ENCODE results near the gene PIGL. TPM values are rescaled to one million over a fixed set of nuclear protein-coding genes. Genes with fewer than 3 reads are reported as not detected.

Gene PIGL
- total RNA-seq, 1 donor: 23.3 TPM

GRCh38 chr17:16247586-16247984 is 30.6 kb downstream of the PIGL start:
- H3K4me3 ChIP-seq (ENCODE audit: low read depth, low read length): no peak overlapping the region
- no peak for DNase-seq (ENCODE audit: low read depth)
- no peak for TF ChIP-seq CTCF (IDR thresholded peaks at IDR 0.05; ENCODE audit: insufficient read depth, low read length)

- TF ChIP-seq CTCF (IDR thresholded peaks at IDR 0.05; ENCODE audit: insufficient read depth, low read length): no peak
- peak; percentile 57 for DNase-seq (ENCODE audit: low read depth)
- no peak overlapping the region for H3K4me3 ChIP-seq (ENCODE audit: low read depth, low read length)
Observed at GRCh38 chr17:16250635-16251034, 33.6 kb downstream of the PIGL start.

- no peak for DNase-seq (ENCODE audit: low read depth)
- H3K4me3 ChIP-seq (ENCODE audit: low read depth, low read length): no peak overlapping the region
- no peak for TF ChIP-seq CTCF (IDR thresholded peaks at IDR 0.05; ENCODE audit: insufficient read depth, low read length)
Observed at GRCh38 chr17:16251043-16251442, 34.0 kb downstream of the PIGL start.

GRCh38 chr17:16251556-16251955 is 34.5 kb downstream of the PIGL start:
- no peak for TF ChIP-seq CTCF (IDR thresholded peaks at IDR 0.05; ENCODE audit: insufficient read depth, low read length)
- H3K4me3 ChIP-seq (ENCODE audit: low read depth, low read length): no peak overlapping the region
- DNase-seq (ENCODE audit: low read depth): no peak

- no peak for TF ChIP-seq CTCF (IDR thresholded peaks at IDR 0.05; ENCODE audit: insufficient read depth, low read length)
- no peak for DNase-seq (ENCODE audit: low read depth)
- H3K4me3 ChIP-seq (ENCODE audit: low read depth, low read length): no peak overlapping the region
Observed at GRCh38 chr17:16254773-16255400, 37.9 kb downstream of the PIGL start.

GRCh38 chr17:16255481-16255921 is 38.5 kb downstream of the PIGL start:
- H3K4me3 ChIP-seq (ENCODE audit: low read depth, low read length): peak overlapping the region; percentile 39
- peak; percentile 85 for DNase-seq (ENCODE audit: low read depth)
- no peak for TF ChIP-seq CTCF (IDR thresholded peaks at IDR 0.05; ENCODE audit: insufficient read depth, low read length)

- no peak for TF ChIP-seq CTCF (IDR thresholded peaks at IDR 0.05; ENCODE audit: insufficient read depth, low read length)
- no peak overlapping the region for H3K4me3 ChIP-seq (ENCODE audit: low read depth, low read length)
- no peak for DNase-seq (ENCODE audit: low read depth)
Observed at GRCh38 chr17:16258901-16259300, 41.9 kb downstream of the PIGL start.

Measured in fibroblast of the aortic adventitia (primary cell).